VCaP (cell line): ENCODE data around the gene METTL15.
"Not testable (repeated sequence)": the region's sequence is repeated elsewhere in the genome, so short reads cannot be mapped to it uniquely, and the experiment has no call there.

Source experiments
- H3K27ac ChIP-seq: fragments of 450-650 bp; 2 replicates; pipeline ENCODE4 v1.5.1; 2017
- CTCF ChIP-seq: fragments of 450-650 bp; conservative IDR thresholded peaks from 2 replicates; pipeline ENCODE4 v1.5.1; 2017; ENCODE audit warnings: mild to moderate bottlenecking, moderate library complexity

Gene METTL15

GRCh38 chr11:28110821-28111200 is 2.6 kb downstream of the METTL15 start:
- no peak for TF ChIP-seq CTCF
- H3K27ac ChIP-seq = peak overlapping the region; percentile 85

- no peak overlapping the region for H3K27ac ChIP-seq
- TF ChIP-seq CTCF = no peak
These were observed 5.9 kb downstream of the METTL15 start for GRCh38 chr11:28114116-28114515.

DNA sequence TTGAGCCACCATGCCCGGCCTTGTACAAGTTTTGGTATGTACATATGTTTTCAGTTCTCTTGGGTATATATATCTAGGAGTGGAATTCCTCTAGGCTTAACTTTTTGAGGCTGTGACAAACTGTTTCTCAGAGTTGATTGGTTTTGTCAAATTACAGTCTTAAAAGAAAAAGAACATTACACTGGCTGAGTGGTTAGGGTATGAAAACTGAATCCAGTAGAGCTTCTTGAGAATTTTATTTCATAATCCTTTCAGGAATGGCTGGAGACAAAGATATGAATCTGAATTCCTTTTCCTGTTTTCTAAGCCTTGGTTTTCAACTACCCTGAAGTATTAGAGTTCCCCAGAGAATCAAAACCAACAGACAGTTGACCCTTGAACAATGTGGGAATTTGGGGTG is 6.5 kb downstream of the METTL15 start:
- TF ChIP-seq CTCF = no peak
- H3K27ac ChIP-seq = no peak overlapping the region

GRCh38 chr11:28117712-28118111 is 9.5 kb downstream of the METTL15 start:
- TF ChIP-seq CTCF = no peak
- no peak overlapping the region for H3K27ac ChIP-seq

DNA sequence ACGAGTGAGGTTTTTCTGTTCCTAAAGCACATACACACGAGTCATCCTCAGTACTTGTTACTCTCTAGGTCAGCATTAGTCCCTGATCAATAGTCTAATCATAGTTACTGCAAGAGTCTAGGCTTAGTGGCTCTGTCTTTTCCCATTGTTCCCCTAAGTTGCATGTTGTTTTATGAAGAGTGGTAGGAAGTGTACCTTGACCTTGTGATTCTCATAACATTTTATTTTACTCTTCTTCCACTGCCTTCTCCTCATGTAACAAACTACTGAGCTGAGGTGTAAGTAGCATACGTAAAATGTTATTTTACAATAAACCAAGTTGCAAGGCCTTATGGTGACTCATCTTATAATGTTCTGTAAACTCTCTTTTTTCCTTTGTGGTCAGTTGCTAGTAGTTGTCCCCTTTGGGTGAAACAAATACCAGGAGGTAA is 15.0 kb downstream of the METTL15 start:
- no peak for TF ChIP-seq CTCF
- no peak overlapping the region for H3K27ac ChIP-seq

- TF ChIP-seq CTCF = no peak
- H3K27ac ChIP-seq = no peak overlapping the region
These were observed 24.4 kb downstream of the METTL15 start for GRCh38 chr11:28132548-28132947.

DNA sequence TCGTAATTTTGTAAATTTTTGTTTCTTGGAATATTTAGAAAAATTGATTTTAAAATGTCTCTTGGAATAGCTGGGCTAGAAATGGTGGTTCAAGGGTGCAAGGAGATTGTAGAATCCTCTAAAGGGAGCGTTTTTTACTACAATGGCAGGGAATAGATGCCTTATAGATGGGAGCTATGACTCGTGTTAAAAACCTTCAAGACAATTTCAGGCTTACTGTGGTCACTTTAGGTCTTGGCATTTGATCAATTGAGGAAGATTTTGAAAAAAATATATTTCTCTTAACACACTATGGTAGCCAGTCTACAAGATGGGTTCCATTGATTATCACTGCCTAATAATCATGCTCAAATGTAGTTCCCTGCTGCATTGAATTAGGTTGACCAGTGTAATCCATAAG is 25.0 kb downstream of the METTL15 start:
- H3K27ac ChIP-seq = no peak overlapping the region
- no peak for TF ChIP-seq CTCF

DNA sequence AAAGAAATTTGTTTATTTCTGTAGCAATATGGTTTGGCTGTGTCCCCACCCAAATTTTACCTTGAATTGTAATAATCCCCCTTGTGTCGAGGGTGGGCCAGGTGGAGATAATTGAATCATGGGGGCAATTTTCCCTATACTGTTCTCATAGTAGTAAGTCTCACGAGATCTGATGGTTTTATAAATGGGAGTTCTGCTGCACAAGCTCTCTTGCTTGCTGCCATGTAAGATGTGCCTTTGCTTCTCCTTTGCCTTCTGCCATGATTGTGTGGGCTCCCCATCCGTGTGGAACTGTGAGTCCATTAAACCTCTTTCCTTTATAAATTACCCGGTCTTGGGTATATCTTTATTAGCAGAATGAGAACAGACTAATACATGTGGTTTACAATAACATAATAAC is 28.0 kb downstream of the METTL15 start:
- not testable (repeated sequence) for H3K27ac ChIP-seq
